HL-60 (cell line): ENCODE results near the gene FGF12.

Experiments
- CTCF ChIP-seq: IDR thresholded peaks from one replicate; pipeline ENCODE4 v1.5.1; 2011; ENCODE audit warnings: low read length, control low read depth, inconsistent platforms; ENCODE audit not compliant: insufficient read depth
- GABPA ChIP-seq: IDR thresholded peaks from 2 replicates; pipeline ENCODE4 v1.6.1; 2012; ENCODE audit warnings: low read depth
- REST ChIP-seq: IDR thresholded peaks from 2 replicates; pipeline ENCODE4 v1.6.1; 2012; ENCODE audit warnings: low read depth; ENCODE audit not compliant: insufficient replicate concordance
- SPI1 ChIP-seq: IDR thresholded peaks from 2 replicates; pipeline ENCODE4 v1.6.1; 2012; ENCODE audit warnings: low read depth, mild to moderate bottlenecking, borderline replicate concordance

- TF ChIP-seq CTCF (no peak), SPI1 (no peak), REST (no peak), GABPA (no peak)
Measured at GRCh38 chr3:192281207-192281880, 446.0 kb downstream of the FGF12 start.
